Activated B cell treated with CpG ODN at 0.5 μM for 24 hours (primary cell): ENCODE data around the gene TAP1. TPM values are rescaled to one million over a fixed set of nuclear protein-coding genes. Genes with fewer than 3 reads are reported as not detected.
"Not testable (repeated sequence)": the region's sequence is repeated elsewhere in the genome, so short reads cannot be mapped to it uniquely, and the experiment has no call there.

Source experiments
- ATAC-seq: fragments of 200-7000 bp; cut with Tn5 transposase; one replicate; pipeline ENCODE4 v1.10.0; 2021; ENCODE audit warnings: low read depth, mild to moderate bottlenecking, moderate library complexity
- CTCF ChIA-PET: fragments of 350-600 bp; sonication (Branson Sonifier 250); formaldehyde crosslinking; loops from one replicate; lab custom pipeline; 2021; ENCODE audit warnings: antibody characterized with exemption; lab: Charles Lee
- POLR2A ChIA-PET: fragments of 350-600 bp; sonication (Branson Sonifier 250); formaldehyde crosslinking; loops from one replicate; lab custom pipeline; 2021; ENCODE audit warnings: antibody characterized with exemption; lab: Charles Lee
- DNase-seq: peaks from one replicate; pipeline ENCODE4 v3.0.0; 2022
- H3K27ac Mint-ChIP-seq: one replicate; pipeline ENCODE4 v1.8.0; 2020; ENCODE audit warnings: mixed read lengths
- H3K27me3 Mint-ChIP-seq: one replicate; pipeline ENCODE4 v1.8.0; 2021; ENCODE audit warnings: mixed read lengths
- H3K36me3 Mint-ChIP-seq: one replicate; pipeline ENCODE4 v1.8.0; 2021; ENCODE audit warnings: low read depth, mixed read lengths
- H3K4me1 Mint-ChIP-seq: one replicate; pipeline ENCODE4 v1.8.0; 2021; ENCODE audit warnings: mixed read lengths
- H3K4me3 Mint-ChIP-seq: one replicate; pipeline ENCODE4 v1.8.0; 2020; ENCODE audit warnings: mild to moderate bottlenecking, mixed read lengths
- H3K9me3 Mint-ChIP-seq: one replicate; pipeline ENCODE4 v1.8.0; 2020; ENCODE audit warnings: mixed read lengths
- intact Hi-C: fragments of 100-400 bp; cut with micrococcal nuclease; formaldehyde crosslinking; loops from one replicate; pipeline ENCODE4 v1.15.1; 2024
- total RNA-seq: library from RNA; stranded (reverse); gene quantifications from 2 replicates; pipeline ENCODE4 v1.2.3, GENCODE V29; 2022
- TF ChIP-seq, protein P1 (sequence below): fragments of 200-600 bp; IDR thresholded peaks from one replicate; pipeline ENCODE4 v1.8.0; 2022; ENCODE audit warnings: antibody characterized with exemption, mild to moderate bottlenecking

Gene TAP1
- total RNA-seq, 1 donor from 2014 or later = 151 TPM

DNA sequence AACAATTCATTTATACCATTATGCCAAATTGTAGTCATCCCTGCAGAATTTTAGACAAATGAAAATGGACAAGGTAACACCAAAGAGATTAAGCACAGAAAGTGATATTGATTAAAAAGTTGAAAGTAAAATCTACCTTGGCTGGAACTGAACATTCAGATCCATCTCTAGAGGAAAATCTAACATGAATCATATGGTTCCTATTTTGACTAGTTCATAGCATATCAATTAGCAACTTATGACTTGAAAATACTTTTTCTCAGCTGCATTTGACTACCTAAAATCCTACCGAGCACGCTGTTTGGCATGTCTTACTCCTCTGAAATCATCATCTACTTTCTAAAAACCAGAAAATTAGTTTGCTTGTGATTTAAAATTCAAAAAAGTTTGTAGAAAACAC is 23.1 kb upstream of the TAP1 start:
- ATAC-seq (no peak), DNase-seq (no peak)
- ChIA-PET CTCF (interaction anchor here (1.7 kb wide), 1 partner anchor 108 kb away, joined by 7 read pairs; no protein-coding TSS in a partner anchor), POLR2A (interaction anchor here (0.7 to 1.7 kb wide), 3 partner anchors 38 to 100 kb away, joined by 3 to 7 read pairs (median 4); partner anchors contain the start of gene TAP2)
- no peak overlapping the region for H3K27ac Mint-ChIP-seq
- peaks cover 3% of the 10 kb centered on the region for H3K9me3 Mint-ChIP-seq
- intact Hi-C loops = no loop called here
- peaks cover 4% of the 10 kb centered on the region for H3K27me3 Mint-ChIP-seq
- H3K4me1 Mint-ChIP-seq = peaks cover 13% of the 10 kb centered on the region
- no peaks in the 10 kb centered on the region for H3K36me3 Mint-ChIP-seq
- H3K4me3 Mint-ChIP-seq = no peak overlapping the region
- TF ChIP-seq, protein P1, sequence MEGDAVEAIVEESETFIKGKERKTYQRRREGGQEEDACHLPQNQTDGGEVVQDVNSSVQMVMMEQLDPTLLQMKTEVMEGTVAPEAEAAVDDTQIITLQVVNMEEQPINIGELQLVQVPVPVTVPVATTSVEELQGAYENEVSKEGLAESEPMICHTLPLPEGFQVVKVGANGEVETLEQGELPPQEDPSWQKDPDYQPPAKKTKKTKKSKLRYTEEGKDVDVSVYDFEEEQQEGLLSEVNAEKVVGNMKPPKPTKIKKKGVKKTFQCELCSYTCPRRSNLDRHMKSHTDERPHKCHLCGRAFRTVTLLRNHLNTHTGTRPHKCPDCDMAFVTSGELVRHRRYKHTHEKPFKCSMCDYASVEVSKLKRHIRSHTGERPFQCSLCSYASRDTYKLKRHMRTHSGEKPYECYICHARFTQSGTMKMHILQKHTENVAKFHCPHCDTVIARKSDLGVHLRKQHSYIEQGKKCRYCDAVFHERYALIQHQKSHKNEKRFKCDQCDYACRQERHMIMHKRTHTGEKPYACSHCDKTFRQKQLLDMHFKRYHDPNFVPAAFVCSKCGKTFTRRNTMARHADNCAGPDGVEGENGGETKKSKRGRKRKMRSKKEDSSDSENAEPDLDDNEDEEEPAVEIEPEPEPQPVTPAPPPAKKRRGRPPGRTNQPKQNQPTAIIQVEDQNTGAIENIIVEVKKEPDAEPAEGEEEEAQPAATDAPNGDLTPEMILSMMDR = no peak

DNA sequence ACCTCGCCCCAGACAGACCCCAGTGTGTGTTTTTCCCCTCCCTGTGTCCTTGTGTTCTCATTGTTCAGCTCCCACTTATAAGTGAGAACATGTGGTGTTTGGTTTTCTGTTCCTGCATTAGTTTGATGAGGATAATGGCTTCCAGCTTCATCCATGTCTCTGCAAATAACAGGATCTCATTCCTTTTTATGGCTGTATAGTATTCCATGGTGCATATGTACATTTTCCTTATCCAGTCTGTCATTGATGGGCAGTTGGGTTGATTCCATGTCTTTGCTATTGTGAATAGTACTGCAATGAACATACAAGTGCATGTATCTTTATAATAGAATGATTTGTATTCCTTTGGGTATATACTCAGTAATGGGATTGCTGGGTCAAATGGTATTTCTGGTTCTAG is 20.4 kb upstream of the TAP1 start:
- ATAC-seq = not testable (repeated sequence)

DNA sequence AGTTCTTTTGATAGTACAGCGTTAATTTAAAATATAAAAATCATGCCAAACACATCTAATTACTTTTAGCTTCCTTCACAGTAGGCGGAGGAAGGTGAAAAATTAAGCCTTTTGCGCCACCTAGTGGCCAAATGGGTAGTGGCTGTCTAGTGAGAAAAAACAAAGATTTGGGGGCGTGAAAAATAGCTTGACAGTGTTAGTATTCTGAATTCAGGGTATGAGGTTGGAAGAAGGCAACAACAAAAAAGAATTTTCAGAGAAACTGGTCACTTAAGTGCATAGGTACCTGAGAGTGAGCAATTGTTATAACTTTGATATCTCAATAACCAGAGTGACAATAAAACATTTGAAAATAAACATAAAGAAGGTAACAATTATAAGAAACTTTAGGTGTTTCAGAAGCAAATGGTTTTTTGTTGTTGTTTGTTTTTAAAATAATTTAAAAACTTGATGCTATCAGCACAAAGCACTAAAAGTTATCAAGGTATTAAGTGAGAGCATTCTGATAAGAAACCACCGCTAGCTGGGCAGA is 14.8 kb upstream of the TAP1 start:
- Mint-ChIP-seq H3K36me3 (peaks cover 7% of the 10 kb centered on the region), H3K4me3 (no peak overlapping the region), H3K27ac (no peak overlapping the region), H3K27me3 (no peaks in the 10 kb centered on the region), H3K9me3 (peaks cover 3% of the 10 kb centered on the region), H3K4me1 (peaks cover 35% of the 10 kb centered on the region)
- POLR2A ChIA-PET = interaction anchor here (0.6 to 5.9 kb wide), 26 partner anchors 10 to 436 kb away, joined by 3 to 240 read pairs (median 5); partner anchors contain the start of genes HLA-DMA, HLA-DQA1, HLA-DQB1 and PSMB8
- ATAC-seq (peak; percentile 66), DNase-seq (peak; percentile 70)
- CTCF ChIA-PET = interaction anchor here (0.5 to 6.2 kb wide), 66 partner anchors 9 to 1500 kb away, joined by 3 to 198 read pairs (median 4); partner anchors contain the start of genes ATF6B, HLA-DMA, HLA-DOB and HLA-DQB1
- intact Hi-C loops = loop anchor here (1.0 to 10.0 kb wide), 7 partner anchors 30 to 624 kb away; partner anchors contain the start of genes HLA-DQB1 and TAP2
- TF ChIP-seq, protein P1 = peak; percentile 42

More for the DNA sequence above, 20.4 kb upstream of the TAP1 start:
- H3K9me3 Mint-ChIP-seq, POLR2A ChIA-PET, DNase-seq, H3K4me3 Mint-ChIP-seq, H3K27ac Mint-ChIP-seq, H3K36me3 Mint-ChIP-seq, H3K4me1 Mint-ChIP-seq, H3K27me3 Mint-ChIP-seq, intact Hi-C loops: not testable (repeated sequence)
- CTCF ChIA-PET = interaction anchor here (2.8 kb wide), 1 partner anchor 111 kb away, joined by 7 read pairs; no protein-coding TSS in a partner anchor

DNA sequence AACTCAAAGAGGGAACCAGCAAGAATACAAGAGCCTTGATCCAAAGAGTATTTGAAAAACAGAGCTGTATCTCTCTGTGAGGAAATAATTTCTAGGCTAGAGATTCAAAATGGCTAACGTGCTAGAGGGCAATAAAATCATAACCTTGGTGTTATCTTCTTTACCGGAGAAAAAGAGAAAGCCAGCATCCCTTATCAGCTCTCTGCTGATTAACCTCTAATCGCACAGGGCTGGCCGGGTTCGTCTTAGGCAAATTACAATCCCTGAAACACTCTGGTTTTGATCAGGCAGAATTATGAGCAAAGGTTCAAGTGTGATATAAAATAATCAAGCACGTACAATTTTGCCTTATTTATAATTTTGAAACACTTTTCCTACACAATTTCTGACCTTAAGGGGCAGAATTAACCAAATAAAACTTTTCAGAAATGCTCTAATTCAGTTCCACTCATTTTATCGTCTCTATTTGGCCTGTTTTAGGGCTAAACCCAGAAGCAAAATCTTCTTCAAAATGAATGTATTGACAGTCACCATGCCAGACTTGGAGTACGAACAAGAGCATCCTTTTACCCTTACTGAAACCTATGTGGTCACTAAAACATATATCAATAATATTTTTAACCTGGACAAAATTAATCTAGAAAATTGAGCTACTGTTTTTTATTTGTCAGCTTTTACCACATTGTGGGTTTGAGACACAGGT is 14.2 kb upstream of the TAP1 start:
- Mint-ChIP-seq H3K36me3 (peaks cover 10% of the 10 kb centered on the region), H3K27me3 (no peaks in the 10 kb centered on the region), H3K27ac (peak overlapping the region; percentile 88), H3K4me3 (peak overlapping the region; percentile 57), H3K4me1 (peaks cover 40% of the 10 kb centered on the region), H3K9me3 (peaks cover 3% of the 10 kb centered on the region)
- DNase-seq = no peak
- CTCF ChIA-PET = interaction anchor here (0.6 to 6.2 kb wide), 63 partner anchors 8 to 750 kb away, joined by 3 to 198 read pairs (median 4); partner anchors contain the start of genes ATF6B, HLA-DMA, HLA-DOB and HLA-DQB1
- POLR2A ChIA-PET = interaction anchor here (0.6 to 5.9 kb wide), 27 partner anchors 10 to 677 kb away, joined by 3 to 240 read pairs (median 5); partner anchors contain the start of genes HLA-DMA, HLA-DQA1, HLA-DQB1 and PBX2
- TF ChIP-seq, protein P1 = no peak
- intact Hi-C loops = loop anchor here (1.0 to 10.0 kb wide), 8 partner anchors 13 to 623 kb away; partner anchors contain the start of genes HLA-DQB1, PSMB9 and TAP2
- peak; percentile 15 for ATAC-seq

DNA sequence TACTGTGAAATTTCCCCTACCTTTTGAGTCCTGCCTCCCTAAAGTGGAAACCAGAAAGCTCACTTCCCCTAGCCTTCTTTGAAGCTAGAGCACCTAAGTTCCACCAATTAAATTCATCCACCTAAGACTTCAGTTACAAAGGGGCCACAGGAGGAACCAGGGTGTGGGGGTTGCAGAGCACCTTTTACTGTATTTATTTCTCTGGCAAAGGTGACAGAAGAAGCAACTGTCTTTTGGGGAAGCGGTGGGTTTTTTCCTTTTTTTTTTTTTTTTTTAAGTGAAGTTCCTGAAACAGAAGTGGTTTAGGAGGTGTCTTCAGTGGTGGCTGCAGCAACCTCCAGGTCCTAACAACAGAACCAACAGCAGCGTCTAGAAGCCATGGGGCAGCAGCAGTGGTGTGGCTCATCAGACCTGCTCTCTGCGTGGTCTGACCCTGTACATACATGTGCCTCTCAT is 13.5 kb upstream of the TAP1 start:
- Mint-ChIP-seq H3K4me3 (peak overlapping the region; percentile 57), H3K4me1 (peaks cover 40% of the 10 kb centered on the region), H3K36me3 (peaks cover 11% of the 10 kb centered on the region), H3K9me3 (no peaks in the 10 kb centered on the region), H3K27me3 (no peaks in the 10 kb centered on the region), H3K27ac (peak overlapping the region; percentile 88)
- POLR2A ChIA-PET = interaction anchor here (0.6 to 5.9 kb wide), 19 partner anchors 9 to 677 kb away, joined by 3 to 240 read pairs (median 6); partner anchors contain the start of genes HLA-DMA, HLA-DQB1, PBX2 and PSMB8
- TF ChIP-seq, protein P1 = no peak
- CTCF ChIA-PET = interaction anchor here (0.8 to 6.2 kb wide), 26 partner anchors 8 to 749 kb away, joined by 3 to 198 read pairs (median 8); partner anchors contain the start of genes HLA-DMA, PSMB8, PSMB9 and TAP1
- ATAC-seq = peak; percentile 68
- no peak for DNase-seq
- intact Hi-C loops = loop anchor here (1.0 to 10.0 kb wide), 4 partner anchors 13 to 622 kb away; partner anchors contain the start of genes HLA-DQB1 and PSMB9
